Gastrocnemius medialis (tissue), 4 donors: ENCODE results near the gene NCBP2.

ENCODE experiments used
- CTCF ChIP-seq, 5 experiments: fragments of 450-650 bp in 3 of 5; fragments of 200-600 bp in 2 of 5; sonication (generic) in 2 of 5; IDR thresholded peaks in 4 of 5; conservative IDR thresholded peaks in 1 of 5; 1 replicate in 4 of 5; 2 replicates in 1 of 5; pipeline ENCODE4 v1.5.1; 2016 to 2019; ENCODE audit warnings: antibody characterized with exemption in 5 of 5, mild to moderate bottlenecking in 3 of 5, moderate library complexity in 3 of 5
- POLR2A ChIP-seq, 2 donors: fragments of 450-650 bp; IDR thresholded peaks; one replicate each; pipeline ENCODE4 v1.6.1; 2017; ENCODE audit warnings: antibody characterized with exemption in 2 of 2, mild to moderate bottlenecking in 2 of 2, moderate library complexity in 2 of 2

GRCh38 chr3:196894557-196895295 is 47.6 kb downstream of the NCBP2 start:
- TF ChIP-seq CTCF (IDR thresholded peaks at IDR 0.05 in 4 of 5, conservative IDR thresholded peaks at IDR 0.05 in 1 of 5) (no peak), POLR2A (IDR thresholded peaks at IDR 0.05) (no peak)
